HEK293 (cell line): ENCODE data around the gene ZNF322.

ENCODE experiments used
- KLF10 ChIP-seq: fragments of 450-650 bp; IDR thresholded peaks from 2 replicates; pipeline ENCODE4 v1.5.1; 2018; ENCODE audit warnings: missing biosample characterization, mild to moderate bottlenecking, missing genetic modification characterization
- OVOL3 ChIP-seq: fragments of 450-650 bp; formaldehyde crosslinking; IDR thresholded peaks from 2 replicates; pipeline ENCODE4 v1.5.1; 2016; ENCODE audit warnings: missing biosample characterization, missing genetic modification characterization
- PRDM1 ChIP-seq: fragments of 450-650 bp; formaldehyde crosslinking; IDR thresholded peaks from 2 replicates; pipeline ENCODE4; 2016; ENCODE audit warnings: missing biosample characterization, missing genetic modification characterization
- REPIN1 ChIP-seq: fragments of 450-650 bp; formaldehyde crosslinking; IDR thresholded peaks from 2 replicates; pipeline ENCODE4 v1.5.1; 2017; ENCODE audit warnings: missing biosample characterization, missing genetic modification characterization, low read depth
- YY1 ChIP-seq: fragments of 450-650 bp; formaldehyde crosslinking; IDR thresholded peaks from 2 replicates; pipeline ENCODE4 v1.5.1; 2018; ENCODE audit warnings: missing biosample characterization, missing genetic modification characterization
- ZFHX2 ChIP-seq: fragments of 450-650 bp; formaldehyde crosslinking; conservative IDR thresholded peaks from 2 replicates; pipeline ENCODE4 v1.5.1; 2016; ENCODE audit warnings: missing biosample characterization, missing genetic modification characterization
- ZIC2 ChIP-seq: fragments of 450-650 bp; formaldehyde crosslinking; IDR thresholded peaks from 2 replicates; pipeline ENCODE4 v1.5.1; 2016; ENCODE audit warnings: missing biosample characterization, missing genetic modification characterization
- ZNF501 ChIP-seq: fragments of 450-650 bp; formaldehyde crosslinking; IDR thresholded peaks from 2 replicates; pipeline ENCODE4 v1.5.1; 2016; ENCODE audit warnings: missing biosample characterization, missing genetic modification characterization
- ZNF654 ChIP-seq: fragments of 450-650 bp; formaldehyde crosslinking; IDR thresholded peaks from 2 replicates; pipeline ENCODE4 v1.5.1; 2016; ENCODE audit warnings: low read depth, missing biosample characterization, missing genetic modification characterization
- ZNF768 ChIP-seq: fragments of 450-650 bp; formaldehyde crosslinking; IDR thresholded peaks from 2 replicates; pipeline ENCODE4 v1.5.1; 2018; ENCODE audit warnings: missing biosample characterization, mild to moderate bottlenecking, missing genetic modification characterization
- TF ChIP-seq, protein P1 (sequence below): fragments of 450-650 bp; formaldehyde crosslinking; IDR thresholded peaks from 2 replicates; pipeline ENCODE4 v1.5.1; 2016; ENCODE audit warnings: missing biosample characterization, missing genetic modification characterization
- TF ChIP-seq, protein P2 (sequence below): fragments of 450-650 bp; formaldehyde crosslinking; IDR thresholded peaks from 2 replicates; pipeline ENCODE4 v1.5.1; 2016; ENCODE audit warnings: missing biosample characterization, missing genetic modification characterization
- TF ChIP-seq, protein P3 (sequence below): fragments of 450-650 bp; formaldehyde crosslinking; IDR thresholded peaks from 2 replicates; pipeline ENCODE4 v1.5.1; 2016; ENCODE audit warnings: missing biosample characterization, missing genetic modification characterization
- TF ChIP-seq, protein P4 (sequence below): fragments of 450-650 bp; formaldehyde crosslinking; IDR thresholded peaks from 2 replicates; pipeline ENCODE4 v1.5.1; 2016; ENCODE audit warnings: missing biosample characterization, missing genetic modification characterization

DNA sequence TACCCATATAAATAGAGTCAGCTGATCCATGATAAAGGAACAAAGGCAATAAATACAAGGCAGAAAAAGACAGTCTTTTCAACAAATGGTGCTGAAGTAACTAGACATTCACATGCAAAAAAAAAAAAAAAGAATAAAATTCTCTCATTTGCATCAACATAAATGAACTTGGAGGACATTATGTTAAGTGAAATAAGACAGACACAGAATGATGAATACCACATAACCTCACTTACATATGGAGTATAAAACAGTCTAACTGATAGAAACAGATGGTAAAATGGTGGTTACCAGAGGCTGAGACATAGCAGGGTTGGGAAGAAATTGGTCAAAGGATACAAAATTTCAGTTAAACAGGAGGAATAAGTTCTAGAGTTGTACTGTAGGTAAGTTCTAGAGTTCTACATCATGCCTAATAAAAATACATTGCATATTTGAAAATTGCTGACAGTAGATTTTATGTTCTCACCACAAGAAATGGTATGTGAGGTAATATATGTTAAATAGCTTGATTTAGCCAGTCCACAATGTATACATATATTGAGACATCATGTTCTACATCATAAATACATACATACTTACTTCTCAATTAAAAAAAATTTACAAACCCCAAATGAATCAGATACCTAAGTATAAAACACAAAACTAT lies 8.3 kb downstream of the ZNF322 start:
- no peak for TF ChIP-seq YY1 (tag by site-specific recombination)
- no peak for TF ChIP-seq ZNF768 (tag by site-specific recombination)
- no peak for TF ChIP-seq ZNF654 (tag by site-specific recombination)
- TF ChIP-seq, protein P1, sequence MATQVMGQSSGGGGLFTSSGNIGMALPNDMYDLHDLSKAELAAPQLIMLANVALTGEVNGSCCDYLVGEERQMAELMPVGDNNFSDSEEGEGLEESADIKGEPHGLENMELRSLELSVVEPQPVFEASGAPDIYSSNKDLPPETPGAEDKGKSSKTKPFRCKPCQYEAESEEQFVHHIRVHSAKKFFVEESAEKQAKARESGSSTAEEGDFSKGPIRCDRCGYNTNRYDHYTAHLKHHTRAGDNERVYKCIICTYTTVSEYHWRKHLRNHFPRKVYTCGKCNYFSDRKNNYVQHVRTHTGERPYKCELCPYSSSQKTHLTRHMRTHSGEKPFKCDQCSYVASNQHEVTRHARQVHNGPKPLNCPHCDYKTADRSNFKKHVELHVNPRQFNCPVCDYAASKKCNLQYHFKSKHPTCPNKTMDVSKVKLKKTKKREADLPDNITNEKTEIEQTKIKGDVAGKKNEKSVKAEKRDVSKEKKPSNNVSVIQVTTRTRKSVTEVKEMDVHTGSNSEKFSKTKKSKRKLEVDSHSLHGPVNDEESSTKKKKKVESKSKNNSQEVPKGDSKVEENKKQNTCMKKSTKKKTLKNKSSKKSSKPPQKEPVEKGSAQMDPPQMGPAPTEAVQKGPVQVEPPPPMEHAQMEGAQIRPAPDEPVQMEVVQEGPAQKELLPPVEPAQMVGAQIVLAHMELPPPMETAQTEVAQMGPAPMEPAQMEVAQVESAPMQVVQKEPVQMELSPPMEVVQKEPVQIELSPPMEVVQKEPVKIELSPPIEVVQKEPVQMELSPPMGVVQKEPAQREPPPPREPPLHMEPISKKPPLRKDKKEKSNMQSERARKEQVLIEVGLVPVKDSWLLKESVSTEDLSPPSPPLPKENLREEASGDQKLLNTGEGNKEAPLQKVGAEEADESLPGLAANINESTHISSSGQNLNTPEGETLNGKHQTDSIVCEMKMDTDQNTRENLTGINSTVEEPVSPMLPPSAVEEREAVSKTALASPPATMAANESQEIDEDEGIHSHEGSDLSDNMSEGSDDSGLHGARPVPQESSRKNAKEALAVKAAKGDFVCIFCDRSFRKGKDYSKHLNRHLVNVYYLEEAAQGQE: no peak
- TF ChIP-seq, protein P2, sequence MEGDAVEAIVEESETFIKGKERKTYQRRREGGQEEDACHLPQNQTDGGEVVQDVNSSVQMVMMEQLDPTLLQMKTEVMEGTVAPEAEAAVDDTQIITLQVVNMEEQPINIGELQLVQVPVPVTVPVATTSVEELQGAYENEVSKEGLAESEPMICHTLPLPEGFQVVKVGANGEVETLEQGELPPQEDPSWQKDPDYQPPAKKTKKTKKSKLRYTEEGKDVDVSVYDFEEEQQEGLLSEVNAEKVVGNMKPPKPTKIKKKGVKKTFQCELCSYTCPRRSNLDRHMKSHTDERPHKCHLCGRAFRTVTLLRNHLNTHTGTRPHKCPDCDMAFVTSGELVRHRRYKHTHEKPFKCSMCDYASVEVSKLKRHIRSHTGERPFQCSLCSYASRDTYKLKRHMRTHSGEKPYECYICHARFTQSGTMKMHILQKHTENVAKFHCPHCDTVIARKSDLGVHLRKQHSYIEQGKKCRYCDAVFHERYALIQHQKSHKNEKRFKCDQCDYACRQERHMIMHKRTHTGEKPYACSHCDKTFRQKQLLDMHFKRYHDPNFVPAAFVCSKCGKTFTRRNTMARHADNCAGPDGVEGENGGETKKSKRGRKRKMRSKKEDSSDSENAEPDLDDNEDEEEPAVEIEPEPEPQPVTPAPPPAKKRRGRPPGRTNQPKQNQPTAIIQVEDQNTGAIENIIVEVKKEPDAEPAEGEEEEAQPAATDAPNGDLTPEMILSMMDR (tag by site-specific recombination): no peak
- TF ChIP-seq PRDM1 (tag by site-specific recombination): no peak
- TF ChIP-seq, protein P3, sequence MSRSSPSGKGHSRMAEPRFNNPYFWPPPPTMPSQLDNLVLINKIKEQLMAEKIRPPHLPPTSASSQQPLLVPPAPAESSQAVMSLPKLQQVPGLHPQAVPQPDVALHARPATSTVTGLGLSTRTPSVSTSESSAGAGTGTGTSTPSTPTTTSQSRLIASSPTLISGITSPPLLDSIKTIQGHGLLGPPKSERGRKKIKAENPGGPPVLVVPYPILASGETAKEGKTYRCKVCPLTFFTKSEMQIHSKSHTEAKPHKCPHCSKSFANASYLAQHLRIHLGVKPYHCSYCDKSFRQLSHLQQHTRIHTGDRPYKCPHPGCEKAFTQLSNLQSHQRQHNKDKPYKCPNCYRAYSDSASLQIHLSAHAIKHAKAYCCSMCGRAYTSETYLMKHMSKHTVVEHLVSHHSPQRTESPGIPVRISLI (tag by site-specific recombination): no peak
- no peak for TF ChIP-seq ZNF501 (tag by site-specific recombination)
- TF ChIP-seq, protein P4, sequence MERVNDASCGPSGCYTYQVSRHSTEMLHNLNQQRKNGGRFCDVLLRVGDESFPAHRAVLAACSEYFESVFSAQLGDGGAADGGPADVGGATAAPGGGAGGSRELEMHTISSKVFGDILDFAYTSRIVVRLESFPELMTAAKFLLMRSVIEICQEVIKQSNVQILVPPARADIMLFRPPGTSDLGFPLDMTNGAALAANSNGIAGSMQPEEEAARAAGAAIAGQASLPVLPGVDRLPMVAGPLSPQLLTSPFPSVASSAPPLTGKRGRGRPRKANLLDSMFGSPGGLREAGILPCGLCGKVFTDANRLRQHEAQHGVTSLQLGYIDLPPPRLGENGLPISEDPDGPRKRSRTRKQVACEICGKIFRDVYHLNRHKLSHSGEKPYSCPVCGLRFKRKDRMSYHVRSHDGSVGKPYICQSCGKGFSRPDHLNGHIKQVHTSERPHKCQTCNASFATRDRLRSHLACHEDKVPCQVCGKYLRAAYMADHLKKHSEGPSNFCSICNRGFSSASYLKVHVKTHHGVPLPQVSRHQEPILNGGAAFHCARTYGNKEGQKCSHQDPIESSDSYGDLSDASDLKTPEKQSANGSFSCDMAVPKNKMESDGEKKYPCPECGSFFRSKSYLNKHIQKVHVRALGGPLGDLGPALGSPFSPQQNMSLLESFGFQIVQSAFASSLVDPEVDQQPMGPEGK (tag by site-specific recombination): no peak
- no peak for TF ChIP-seq REPIN1 (tag by site-specific recombination)
- no peak for TF ChIP-seq ZFHX2 (tag by site-specific recombination)
- TF ChIP-seq ZIC2 (tag by site-specific recombination): no peak
- TF ChIP-seq KLF10 (tag by site-specific recombination): no peak
- no peak for TF ChIP-seq OVOL3
